Measurements from ENCODE around the gene CFAP20DC. TPM values are rescaled to one million over a fixed set of nuclear protein-coding genes. Genes with fewer than 3 reads are reported as not detected.
"Not testable (repeated sequence)": the region's sequence is repeated elsewhere in the genome, so short reads cannot be mapped to it uniquely, and the experiment has no call there.

CFAP20DC gene
- total RNA-seq, 1 experiment from 2014 or later: 2.8 TPM

DNA sequence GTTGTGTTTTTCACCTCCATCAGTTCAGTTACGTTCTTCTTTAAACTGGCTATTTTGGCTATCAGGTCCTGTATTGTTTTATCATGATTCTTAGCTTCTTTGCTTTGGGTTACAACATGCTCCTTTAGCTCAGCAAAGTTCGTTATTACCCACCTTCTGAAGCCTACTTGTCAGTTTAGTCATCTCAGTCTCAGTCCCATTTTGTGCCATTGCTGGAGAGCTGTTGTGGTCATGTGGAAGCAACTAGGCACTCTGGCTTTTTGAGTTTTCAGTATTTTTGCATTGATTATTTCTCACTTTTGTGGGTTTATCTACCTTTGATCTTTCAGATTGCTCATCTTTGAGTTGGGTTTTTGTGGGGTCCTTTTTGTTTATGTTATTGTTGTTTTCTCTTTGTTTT, 151.3 kb downstream of the CFAP20DC start:
- Histone ChIP-seq H3K9me3 (peaks cover 7% of the 10 kb centered on the region; the same call in 1 of the 2 replicates), H3K4me1 (no peaks in the 10 kb centered on the region), H3K4me3 (ENCODE audit: low read depth, low read length) (no peak overlapping the region), H3K27me3 (replicated peaks; ENCODE audit: control insufficient read depth, insufficient read depth, low read length) (no peaks in the 10 kb centered on the region), H3K36me3 (ENCODE audit: control insufficient read depth, insufficient read depth, low read length) (no peaks in the 10 kb centered on the region)
- TF ChIP-seq, protein P1, sequence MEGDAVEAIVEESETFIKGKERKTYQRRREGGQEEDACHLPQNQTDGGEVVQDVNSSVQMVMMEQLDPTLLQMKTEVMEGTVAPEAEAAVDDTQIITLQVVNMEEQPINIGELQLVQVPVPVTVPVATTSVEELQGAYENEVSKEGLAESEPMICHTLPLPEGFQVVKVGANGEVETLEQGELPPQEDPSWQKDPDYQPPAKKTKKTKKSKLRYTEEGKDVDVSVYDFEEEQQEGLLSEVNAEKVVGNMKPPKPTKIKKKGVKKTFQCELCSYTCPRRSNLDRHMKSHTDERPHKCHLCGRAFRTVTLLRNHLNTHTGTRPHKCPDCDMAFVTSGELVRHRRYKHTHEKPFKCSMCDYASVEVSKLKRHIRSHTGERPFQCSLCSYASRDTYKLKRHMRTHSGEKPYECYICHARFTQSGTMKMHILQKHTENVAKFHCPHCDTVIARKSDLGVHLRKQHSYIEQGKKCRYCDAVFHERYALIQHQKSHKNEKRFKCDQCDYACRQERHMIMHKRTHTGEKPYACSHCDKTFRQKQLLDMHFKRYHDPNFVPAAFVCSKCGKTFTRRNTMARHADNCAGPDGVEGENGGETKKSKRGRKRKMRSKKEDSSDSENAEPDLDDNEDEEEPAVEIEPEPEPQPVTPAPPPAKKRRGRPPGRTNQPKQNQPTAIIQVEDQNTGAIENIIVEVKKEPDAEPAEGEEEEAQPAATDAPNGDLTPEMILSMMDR (IDR thresholded peaks at IDR 0.05; ENCODE audit: insufficient read depth in 1 of 2, low read depth in 1 of 2, low read length in 1 of 2, severe bottlenecking in 1 of 2, unreplicated experiment in 1 of 2): no peak
- POLR2A ChIA-PET: no interaction called here
- H3K27me3 Mint-ChIP-seq (ENCODE audit: insufficient read depth, unreplicated experiment): peaks cover 2% of the 10 kb centered on the region
- BruUV-seq (replicated peaks): no TSS peak
- CTCF ChIA-PET: no interaction called here
- H3K27ac Mint-ChIP-seq (ENCODE audit: unreplicated experiment): no peak overlapping the region
- H3K4me3 Mint-ChIP-seq (ENCODE audit: unreplicated experiment): no peak overlapping the region
- intact Hi-C loops (cut with micrococcal nuclease; ENCODE audit: unreplicated experiment): no loop called here
- DNase-seq: no peak
- no peaks in the 10 kb centered on the region for H3K4me1 Mint-ChIP-seq (ENCODE audit: low read depth, unreplicated experiment)
- H3K36me3 Mint-ChIP-seq (ENCODE audit: insufficient read depth, unreplicated experiment): no peaks in the 10 kb centered on the region
- peaks cover 17% of the 10 kb centered on the region for H3K9me3 Mint-ChIP-seq (ENCODE audit: unreplicated experiment)

DNA sequence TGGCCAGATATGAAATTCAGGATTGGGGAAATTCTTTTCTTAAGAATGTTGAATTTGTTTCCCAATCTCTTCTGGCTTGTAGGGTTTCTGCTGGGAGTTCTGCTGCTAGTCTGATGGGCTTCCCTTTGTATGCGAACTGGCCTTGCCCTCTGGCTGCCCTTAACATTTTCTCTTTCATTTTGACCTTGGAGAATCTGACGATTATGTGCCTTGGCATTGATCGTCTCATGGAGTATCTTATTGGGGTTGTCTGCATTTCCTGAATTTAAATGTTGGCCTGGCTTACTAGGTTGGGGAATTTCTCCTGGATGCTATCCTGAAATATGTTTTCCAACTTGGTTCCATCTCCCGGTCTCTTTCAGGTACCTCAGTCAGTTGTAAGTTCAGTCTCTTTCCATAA, 152.2 kb downstream of the CFAP20DC start:
- Mint-ChIP-seq H3K36me3 (ENCODE audit: insufficient read depth, unreplicated experiment) (no peaks in the 10 kb centered on the region), H3K4me1 (ENCODE audit: low read depth, unreplicated experiment) (no peaks in the 10 kb centered on the region), H3K4me3 (ENCODE audit: unreplicated experiment) (no peak overlapping the region), H3K27ac (ENCODE audit: unreplicated experiment) (no peak overlapping the region), H3K27me3 (ENCODE audit: insufficient read depth, unreplicated experiment) (peaks cover 2% of the 10 kb centered on the region), H3K9me3 (ENCODE audit: unreplicated experiment) (peaks cover 17% of the 10 kb centered on the region)
- H3K36me3 ChIP-seq (ENCODE audit: control insufficient read depth, insufficient read depth, low read length): no peaks in the 10 kb centered on the region
- peaks cover 4% of the 10 kb centered on the region; the same call in 1 of the 2 replicates for H3K9me3 ChIP-seq
- ChIA-PET POLR2A (no interaction called here), CTCF (no interaction called here)
- intact Hi-C loops (cut with micrococcal nuclease; ENCODE audit: unreplicated experiment): no loop called here
- no peak overlapping the region for H3K4me3 ChIP-seq (ENCODE audit: low read depth, low read length)
- TF ChIP-seq, protein P1 (IDR thresholded peaks at IDR 0.05; ENCODE audit: insufficient read depth in 1 of 2, low read depth in 1 of 2, low read length in 1 of 2, severe bottlenecking in 1 of 2, unreplicated experiment in 1 of 2): no peak
- BruUV-seq (replicated peaks): no TSS peak
- H3K27me3 ChIP-seq (replicated peaks; ENCODE audit: control insufficient read depth, insufficient read depth, low read length): no peaks in the 10 kb centered on the region
- H3K4me1 ChIP-seq: no peaks in the 10 kb centered on the region
- DNase-seq: no peak

DNA sequence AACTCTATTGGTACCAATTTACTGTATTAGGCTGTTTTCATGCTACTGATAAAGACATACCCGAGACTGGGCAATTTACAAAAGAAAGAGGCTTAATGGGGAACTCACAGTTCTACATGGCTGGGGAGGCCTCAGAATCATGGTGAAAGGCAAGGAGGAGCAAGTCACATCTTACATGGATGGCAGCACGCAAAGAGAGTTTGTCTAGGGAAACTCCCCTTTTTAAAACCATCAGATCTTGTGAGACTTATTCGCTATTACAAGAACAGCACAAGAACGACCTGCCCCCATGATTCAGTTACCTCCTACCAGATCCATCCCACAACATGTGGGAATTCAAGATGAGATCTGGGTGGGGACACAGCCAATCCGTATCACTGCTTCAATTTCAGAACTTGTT, 154.1 kb downstream of the CFAP20DC start:
- H3K27me3 ChIP-seq (replicated peaks; ENCODE audit: control insufficient read depth, insufficient read depth, low read length); H3K4me1 Mint-ChIP-seq (ENCODE audit: low read depth, unreplicated experiment); H3K27ac Mint-ChIP-seq (ENCODE audit: unreplicated experiment); POLR2A ChIA-PET; H3K27me3 Mint-ChIP-seq (ENCODE audit: insufficient read depth, unreplicated experiment); H3K36me3 ChIP-seq (ENCODE audit: control insufficient read depth, insufficient read depth, low read length); H3K4me1 ChIP-seq; H3K9me3 ChIP-seq; BruUV-seq (replicated peaks); H3K4me3 ChIP-seq (ENCODE audit: low read depth, low read length); CTCF ChIA-PET; DNase-seq; intact Hi-C loops (cut with micrococcal nuclease; ENCODE audit: unreplicated experiment); H3K36me3 Mint-ChIP-seq (ENCODE audit: insufficient read depth, unreplicated experiment); H3K4me3 Mint-ChIP-seq (ENCODE audit: unreplicated experiment): not testable (repeated sequence)
- H3K9me3 Mint-ChIP-seq (ENCODE audit: unreplicated experiment): peaks cover 17% of the 10 kb centered on the region

DNA sequence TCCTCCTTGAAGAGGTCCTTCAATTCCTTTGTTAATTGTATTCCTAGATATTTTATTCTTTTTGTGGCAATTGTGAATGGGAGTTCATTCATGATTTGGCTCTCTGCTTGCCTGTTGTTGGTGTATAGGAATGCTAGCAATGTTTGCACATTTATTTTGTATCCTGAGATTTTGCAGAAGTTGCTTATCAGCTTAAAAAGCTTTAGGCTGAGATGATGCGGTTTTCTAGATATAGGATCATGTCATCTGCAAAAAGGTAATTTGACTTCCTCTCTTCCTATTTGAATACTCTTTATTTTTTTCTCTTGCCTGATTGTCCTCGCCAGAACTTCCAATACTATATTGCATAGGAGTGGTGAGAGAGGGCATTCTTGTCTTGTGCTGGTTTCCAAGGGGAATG, 157.3 kb downstream of the CFAP20DC start:
- H3K27ac Mint-ChIP-seq (ENCODE audit: unreplicated experiment); BruUV-seq (replicated peaks); H3K27me3 Mint-ChIP-seq (ENCODE audit: insufficient read depth, unreplicated experiment); H3K36me3 Mint-ChIP-seq (ENCODE audit: insufficient read depth, unreplicated experiment); H3K36me3 ChIP-seq (ENCODE audit: control insufficient read depth, insufficient read depth, low read length); CTCF ChIA-PET; POLR2A ChIA-PET; H3K27me3 ChIP-seq (replicated peaks; ENCODE audit: control insufficient read depth, insufficient read depth, low read length); DNase-seq; intact Hi-C loops (cut with micrococcal nuclease; ENCODE audit: unreplicated experiment); H3K4me1 ChIP-seq; H3K4me1 Mint-ChIP-seq (ENCODE audit: low read depth, unreplicated experiment); H3K9me3 ChIP-seq; H3K4me3 ChIP-seq (ENCODE audit: low read depth, low read length); H3K4me3 Mint-ChIP-seq (ENCODE audit: unreplicated experiment): not testable (repeated sequence)
- peaks cover 17% of the 10 kb centered on the region for H3K9me3 Mint-ChIP-seq (ENCODE audit: unreplicated experiment)
